Measurements from ENCODE around the gene CBLN3.

Gene CBLN3

GRCh38 chr14:24439257-24439656 lies 9.8 kb upstream of the CBLN3 start:
- DNase-seq (ENCODE audit: low spot score) = no peak

- no peak for DNase-seq (ENCODE audit: low spot score)
Observed at GRCh38 chr14:24438223-24439097, 9.0 kb upstream of the CBLN3 start.

- DNase-seq (ENCODE audit: low spot score) = no peak
Observed at GRCh38 chr14:24437736-24438067, 8.2 kb upstream of the CBLN3 start.

GRCh38 chr14:24437020-24437735 lies 7.7 kb upstream of the CBLN3 start:
- DNase-seq (ENCODE audit: low spot score) = no peak

GRCh38 chr14:24436355-24437019 lies 7.0 kb upstream of the CBLN3 start:
- peak; percentile 82 for DNase-seq (ENCODE audit: low spot score)

GRCh38 chr14:24435998-24436354 lies 6.5 kb upstream of the CBLN3 start:
- no peak for DNase-seq (ENCODE audit: low spot score)

GRCh38 chr14:24435192-24435810 lies 5.8 kb upstream of the CBLN3 start:
- DNase-seq (ENCODE audit: low spot score) = no peak

- no peak for DNase-seq (ENCODE audit: low spot score)
Observed at GRCh38 chr14:24434676-24435075, 5.2 kb upstream of the CBLN3 start.

GRCh38 chr14:24434036-24434435 lies 4.6 kb upstream of the CBLN3 start:
- peak; percentile 91 for DNase-seq (ENCODE audit: low spot score)

GRCh38 chr14:24432259-24433131 lies 3.0 kb upstream of the CBLN3 start:
- no peak for DNase-seq (ENCODE audit: low spot score)

GRCh38 chr14:24431569-24432258 lies 2.2 kb upstream of the CBLN3 start:
- peak; percentile 96 for DNase-seq (ENCODE audit: low spot score)

- peak; percentile 57 for DNase-seq (ENCODE audit: low spot score)
Observed at GRCh38 chr14:24430682-24431568, 1.5 kb upstream of the CBLN3 start.

- DNase-seq (ENCODE audit: low spot score) = peak; percentile 73
Observed at GRCh38 chr14:24430143-24430681, 744 bp upstream of the CBLN3 start.

GRCh38 chr14:24428628-24429394 lies 657 bp downstream of the CBLN3 start:
- no peak for DNase-seq (ENCODE audit: low spot score)

GRCh38 chr14:24427537-24428508 lies 1.6 kb downstream of the CBLN3 start:
- DNase-seq (ENCODE audit: low spot score) = no peak

- DNase-seq (ENCODE audit: low spot score) = no peak
Observed at GRCh38 chr14:24426912-24427536, 2.4 kb downstream of the CBLN3 start.
